NT2/D1 (cell line): ENCODE data around the gene COMT.

Source experiments
- SUZ12 ChIP-seq: IDR thresholded peaks from 2 replicates; pipeline ENCODE4 v1.6.1; 2011; ENCODE audit not compliant: insufficient read length, insufficient read depth; ENCODE audit errors: extremely low read depth
- YY1 ChIP-seq: IDR thresholded peaks from 2 replicates; pipeline ENCODE4 v1.6.1; 2011; ENCODE audit not compliant: insufficient read length, insufficient read depth
- ZNF274 ChIP-seq: IDR thresholded peaks from 2 replicates; pipeline ENCODE4 v1.6.1; 2011; ENCODE audit warnings: mild to moderate bottlenecking, low read depth, low read length

GRCh38 chr22:20000246-20001081 lies 58.9 kb downstream of the COMT start:
- no peak for TF ChIP-seq SUZ12
- TF ChIP-seq YY1, result no peak
- no peak for TF ChIP-seq ZNF274
